IPS-11a (cell line): Measurements from ENCODE around the gene RNASE13.
"Not testable (repeated sequence)": the region's sequence is repeated elsewhere in the genome, so short reads cannot be mapped to it uniquely, and the experiment has no call there.

Experiments used
- H3K4me3 ChIP-seq: one replicate; pipeline ENCODE4 v1.5.1; 2013; ENCODE audit warnings: low read depth, low read length, control low read depth

RNASE13 gene

GRCh38 chr14:20996521-20996920 lies 38.1 kb downstream of the RNASE13 start:
- no peak overlapping the region for H3K4me3 ChIP-seq

DNA sequence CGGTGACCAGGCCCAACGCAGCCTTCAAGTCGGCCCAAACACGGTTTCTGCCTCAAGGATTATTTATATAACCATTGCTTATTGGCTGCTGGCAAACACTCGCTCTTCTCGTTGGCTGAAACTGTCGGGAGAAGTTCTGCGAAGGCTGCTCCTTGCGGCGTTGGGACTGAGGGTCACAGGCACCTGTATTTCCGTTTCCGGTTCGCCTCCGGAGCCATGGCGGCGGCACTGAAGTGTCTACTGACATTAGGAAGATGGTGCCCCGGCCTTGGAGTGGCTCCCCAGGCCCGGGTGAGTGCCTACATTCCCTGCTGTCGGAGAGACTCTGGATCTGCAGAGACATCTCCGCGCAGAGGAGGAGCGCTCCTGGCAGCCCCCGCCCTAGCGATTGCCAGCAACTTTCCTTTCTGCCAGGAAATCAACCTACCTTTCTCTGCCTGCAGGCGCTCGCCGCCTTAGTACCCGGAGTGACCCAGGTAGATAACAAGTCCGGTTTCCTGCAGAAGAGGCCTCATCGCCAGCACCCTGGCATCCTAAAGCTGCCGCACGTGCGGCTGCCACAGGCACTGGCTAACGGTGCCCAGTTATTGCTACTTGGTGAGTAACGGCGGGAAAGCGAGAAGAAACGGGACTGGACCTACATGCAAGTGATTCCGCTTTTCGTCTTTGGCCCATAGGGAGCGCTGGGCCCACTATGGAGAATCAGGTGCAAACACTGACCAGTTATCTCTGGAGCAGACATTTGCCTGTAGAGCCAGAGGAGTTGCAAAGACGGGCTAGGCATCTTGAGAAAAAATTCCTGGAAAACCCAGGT lies 44.6 kb downstream of the RNASE13 start, which contains the start of gene METTL17:
TSS of gene METTL17 (plus strand) at position 194 of the 814 bp plus-strand sequence. CDS start at position 217, 23 bp downstream.
- H3K4me3 ChIP-seq = peak within 1 kb of the TSS; percentile 86

- peak overlapping the region; percentile 41 for H3K4me3 ChIP-seq
Measured at GRCh38 chr14:20989471-20989786, 45.2 kb downstream of the RNASE13 start.

DNA sequence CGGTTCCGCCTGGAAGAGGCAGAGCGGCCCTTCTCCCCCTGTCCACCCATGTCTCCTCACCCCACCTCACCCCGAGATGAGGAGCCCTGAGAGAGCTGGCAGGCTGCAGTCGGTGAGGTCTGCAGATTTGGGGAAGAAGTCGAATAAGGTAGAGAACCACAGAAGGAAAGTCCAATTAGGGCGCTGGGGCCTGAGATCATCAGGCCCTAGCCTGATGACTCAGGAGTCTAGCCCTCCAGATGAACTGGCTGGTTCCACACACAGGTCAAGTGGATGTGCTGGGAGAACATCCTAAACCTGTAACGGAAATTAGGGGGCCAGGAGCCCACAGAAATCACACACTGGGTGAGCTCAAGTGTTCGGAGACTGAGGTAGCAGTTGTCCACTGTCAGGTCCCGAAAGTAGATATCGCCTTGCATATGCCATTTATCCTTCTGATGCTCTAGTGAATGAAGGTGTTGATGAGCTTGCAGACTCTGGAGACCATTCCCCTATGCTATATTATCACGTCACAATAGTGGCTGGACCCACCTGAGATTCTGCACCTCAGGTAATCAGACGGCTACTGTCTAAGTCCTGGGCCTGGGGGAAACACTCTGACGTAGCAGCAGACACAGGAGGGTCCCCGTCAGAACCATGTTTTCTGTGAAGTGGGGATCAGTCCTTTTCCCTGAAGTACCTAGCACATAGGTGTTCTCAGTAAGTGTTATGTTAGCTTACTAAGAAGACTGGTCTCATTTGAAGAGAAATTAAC lies 45.7 kb downstream of the RNASE13 start:
- peak overlapping the region; percentile 41 for H3K4me3 ChIP-seq

DNA sequence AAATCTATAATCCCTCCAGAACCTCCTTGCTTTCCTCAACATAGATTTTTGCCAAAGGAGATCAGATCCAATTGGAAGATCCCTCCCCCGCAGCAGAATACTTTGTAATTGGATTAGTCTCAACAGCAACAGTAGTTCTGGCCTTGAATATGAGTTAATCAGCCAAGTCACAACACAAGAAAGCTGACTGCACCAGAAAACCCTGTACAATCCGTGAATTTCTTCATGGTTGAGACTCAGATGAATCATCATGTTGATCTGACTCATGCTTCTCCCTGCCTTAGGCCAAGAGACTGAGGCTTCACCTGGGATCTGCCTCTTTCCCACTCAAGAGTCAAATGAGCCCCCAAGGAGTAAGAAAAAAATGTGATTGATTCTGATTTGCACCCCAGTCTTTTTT lies 47.8 kb downstream of the RNASE13 start:
- no peak overlapping the region for H3K4me3 ChIP-seq

DNA sequence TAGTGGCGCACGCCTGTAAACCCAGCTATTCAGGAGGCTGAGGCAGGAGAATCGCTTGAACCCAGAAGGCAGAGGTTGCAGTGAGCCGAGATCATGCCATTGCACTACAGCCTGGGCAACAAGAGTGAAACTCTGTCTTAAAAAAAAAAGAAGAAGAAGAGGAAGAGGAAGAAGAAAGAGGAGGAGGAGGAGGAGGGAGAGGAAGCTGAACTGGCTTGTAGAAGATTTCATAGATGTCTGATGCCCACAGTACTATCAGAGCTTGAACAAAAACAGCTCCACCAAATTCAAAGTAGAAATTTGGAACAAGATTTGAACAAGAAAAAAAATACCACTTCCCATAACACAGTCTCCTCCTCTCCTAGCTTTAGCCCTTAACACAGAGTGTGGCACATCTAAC lies 49.0 kb downstream of the RNASE13 start:
- not testable (repeated sequence) for H3K4me3 ChIP-seq
